GM10248 (cell line): Measurements from ENCODE around the gene GPBP1.

ENCODE experiments used
- CTCF ChIA-PET: fragments of 300-600 bp; sonication (Branson Sonifier 250); formaldehyde crosslinking; extraction: SDS; loops from one replicate; lab custom pipeline; 2021; ENCODE audit warnings: antibody characterized with exemption; lab: Yijun Ruan, JAX
- POLR2A ChIA-PET: fragments of 350-650 bp; sonication (Branson Sonifier 250); formaldehyde crosslinking; extraction: SDS; loops from one replicate; lab custom pipeline; 2020; ENCODE audit warnings: antibody characterized with exemption; lab: Yijun Ruan, JAX
- DNase-seq: peaks from one replicate; pipeline ENCODE4 v3.0.0; 2012; ENCODE audit errors: extremely low spot score
- TF ChIP-seq, protein P1 (sequence below): IDR thresholded peaks from 2 replicates; pipeline ENCODE4 v1.5.1; 2012; ENCODE audit warnings: mild to moderate bottlenecking, low read depth; ENCODE audit errors: extremely low read depth, missing control alignments, control extremely low read depth

Gene GPBP1

DNA sequence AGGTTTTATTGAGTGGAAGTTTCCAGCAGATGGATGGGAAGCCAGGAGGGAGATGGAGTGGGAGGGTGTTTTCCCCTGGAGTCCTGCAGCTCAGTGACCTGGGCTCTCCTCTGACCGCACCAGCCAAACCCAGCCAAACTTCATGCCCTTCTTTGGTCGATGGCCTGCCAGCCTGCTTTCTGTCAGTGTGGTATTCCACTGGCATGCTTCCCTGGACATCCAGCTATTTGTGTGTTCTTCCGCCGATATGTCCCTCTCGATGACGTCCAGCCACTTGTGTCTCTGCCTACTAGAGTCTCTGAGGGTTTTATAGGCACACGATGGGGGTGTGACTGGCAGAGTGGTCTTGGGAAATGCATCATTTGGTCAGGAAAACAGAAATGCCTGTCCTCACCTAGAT is 33.8 kb downstream of the GPBP1 start:
- ChIA-PET CTCF (interaction anchor here (1.4 kb wide), 1 partner anchor 8 kb away, joined by 7 read pairs; no protein-coding TSS in a partner anchor), POLR2A (no interaction called here)
- DNase-seq, result no peak
- TF ChIP-seq, protein P1, sequence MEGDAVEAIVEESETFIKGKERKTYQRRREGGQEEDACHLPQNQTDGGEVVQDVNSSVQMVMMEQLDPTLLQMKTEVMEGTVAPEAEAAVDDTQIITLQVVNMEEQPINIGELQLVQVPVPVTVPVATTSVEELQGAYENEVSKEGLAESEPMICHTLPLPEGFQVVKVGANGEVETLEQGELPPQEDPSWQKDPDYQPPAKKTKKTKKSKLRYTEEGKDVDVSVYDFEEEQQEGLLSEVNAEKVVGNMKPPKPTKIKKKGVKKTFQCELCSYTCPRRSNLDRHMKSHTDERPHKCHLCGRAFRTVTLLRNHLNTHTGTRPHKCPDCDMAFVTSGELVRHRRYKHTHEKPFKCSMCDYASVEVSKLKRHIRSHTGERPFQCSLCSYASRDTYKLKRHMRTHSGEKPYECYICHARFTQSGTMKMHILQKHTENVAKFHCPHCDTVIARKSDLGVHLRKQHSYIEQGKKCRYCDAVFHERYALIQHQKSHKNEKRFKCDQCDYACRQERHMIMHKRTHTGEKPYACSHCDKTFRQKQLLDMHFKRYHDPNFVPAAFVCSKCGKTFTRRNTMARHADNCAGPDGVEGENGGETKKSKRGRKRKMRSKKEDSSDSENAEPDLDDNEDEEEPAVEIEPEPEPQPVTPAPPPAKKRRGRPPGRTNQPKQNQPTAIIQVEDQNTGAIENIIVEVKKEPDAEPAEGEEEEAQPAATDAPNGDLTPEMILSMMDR, result no peak

DNA sequence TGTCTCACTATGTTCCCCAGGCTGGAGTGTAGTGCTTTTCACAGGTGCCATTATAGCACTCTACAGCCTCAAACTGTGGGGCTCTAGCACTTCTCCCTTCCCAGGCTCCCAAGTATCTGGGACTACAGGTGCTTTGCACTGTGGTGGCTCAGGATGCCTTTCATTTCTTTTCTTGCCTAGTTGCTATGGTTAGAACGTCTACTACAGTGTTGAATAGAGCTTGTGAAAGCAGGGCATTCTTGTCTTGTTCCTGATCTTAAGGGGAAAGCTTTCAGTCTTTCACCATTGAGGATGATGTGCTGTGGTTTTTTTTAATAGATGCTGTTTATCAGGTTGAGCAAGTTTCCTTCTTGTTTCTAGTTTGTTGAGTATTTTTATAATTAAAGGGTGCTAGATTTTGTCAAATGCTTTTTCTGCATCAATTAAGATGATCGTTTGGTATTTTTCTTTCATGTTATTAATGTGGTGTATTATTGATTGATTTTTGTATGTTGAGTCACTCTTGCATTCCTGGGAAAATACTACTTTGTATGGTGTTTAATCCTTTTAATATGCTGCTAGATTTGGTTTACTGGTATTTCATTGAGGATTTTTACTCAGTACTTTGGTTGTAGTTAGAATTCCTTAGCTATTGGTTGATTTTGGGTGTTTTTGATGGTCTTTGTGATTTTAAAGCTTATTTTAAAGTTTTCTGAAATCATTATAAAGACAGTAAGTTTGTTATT is 35.6 kb downstream of the GPBP1 start:
- CTCF ChIA-PET, result interaction anchor here (1.0 to 2.7 kb wide), 3 partner anchors 11 to 30 kb away, joined by 3 to 9 read pairs (median 3); no protein-coding TSS in a partner anchor
- TF ChIP-seq, protein P1, result no peak
- POLR2A ChIA-PET, result interaction anchor here (0.6 kb wide), 1 partner anchor 249 kb away, joined by 5 read pairs; no protein-coding TSS in a partner anchor
- DNase-seq, result no peak

DNA sequence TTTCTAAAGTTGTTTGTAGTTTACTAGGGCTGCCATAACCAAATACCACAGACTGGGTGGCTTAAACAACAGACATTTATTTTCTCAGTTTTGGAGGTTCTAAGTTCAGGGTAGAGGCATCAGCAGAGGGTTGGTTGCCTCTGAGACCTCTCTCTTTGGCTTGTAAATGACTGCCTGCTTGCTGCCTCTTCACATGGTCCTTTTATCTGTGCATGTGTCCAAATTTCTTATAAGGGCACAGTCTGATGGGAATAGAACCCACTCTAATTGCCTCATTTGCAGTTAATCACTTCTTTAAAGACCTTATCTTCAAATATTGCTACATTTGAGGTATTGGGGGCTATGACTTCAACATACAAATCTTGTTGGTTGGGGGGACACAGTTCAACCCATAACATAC is 36.8 kb downstream of the GPBP1 start:
- POLR2A ChIA-PET, result no interaction called here
- no peak for DNase-seq
- TF ChIP-seq, protein P1, result no peak
- CTCF ChIA-PET, result interaction anchor here (2.7 kb wide), 1 partner anchor 9 kb away, joined by 9 read pairs; no protein-coding TSS in a partner anchor

DNA sequence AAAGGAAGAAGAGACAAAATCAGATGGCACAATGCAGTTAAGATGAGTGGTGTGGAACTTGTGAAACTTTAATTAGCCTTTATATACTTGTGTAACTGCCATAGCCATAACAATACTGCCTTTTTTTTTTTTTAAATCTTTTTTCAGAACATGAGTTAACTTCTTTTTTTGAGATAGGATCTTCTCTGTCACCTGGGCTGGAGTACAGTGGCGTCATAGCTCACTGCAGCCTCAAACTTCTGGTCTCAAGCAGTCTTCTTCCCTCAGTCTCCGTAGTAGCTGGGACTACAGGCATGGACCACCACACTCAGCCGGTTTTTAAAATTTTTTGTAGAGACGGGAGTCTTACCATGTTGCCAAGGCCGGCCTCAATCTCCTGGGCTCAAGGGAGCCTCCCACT is 37.2 kb downstream of the GPBP1 start:
- TF ChIP-seq, protein P1, result no peak
- CTCF ChIA-PET, result no interaction called here
- POLR2A ChIA-PET, result no interaction called here
- DNase-seq, result no peak

DNA sequence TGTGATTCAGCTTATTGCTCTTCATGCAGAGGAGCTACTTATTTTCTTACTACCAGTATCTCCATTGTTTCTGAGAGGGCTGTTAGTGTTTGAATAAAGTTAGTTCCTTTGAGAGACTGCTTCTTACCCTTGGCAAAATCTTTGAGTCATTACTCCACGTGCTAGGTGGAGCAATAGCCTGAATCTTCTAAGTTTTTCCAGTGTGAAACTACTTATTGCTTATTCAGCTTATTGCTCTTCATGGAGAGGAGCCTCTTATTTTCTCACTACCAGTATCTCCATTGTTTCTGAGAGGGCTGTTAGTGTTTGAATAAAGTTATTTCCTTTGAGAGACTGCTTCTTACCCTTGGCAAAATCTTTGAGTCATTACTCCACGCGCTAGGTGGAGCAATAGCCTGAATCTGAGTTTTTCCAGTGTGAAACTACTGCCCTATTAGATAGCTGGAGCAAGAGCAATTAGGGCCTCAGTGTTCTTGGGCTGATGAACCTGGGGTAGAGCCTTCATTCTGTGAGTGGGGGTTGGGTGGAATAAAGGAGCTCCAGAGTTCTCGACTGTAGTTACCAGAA is 41.9 kb downstream of the GPBP1 start:
- POLR2A ChIA-PET, result no interaction called here
- CTCF ChIA-PET, result interaction anchor here (0.9 to 1.9 kb wide), 5 partner anchors 9 to 305 kb away, joined by 3 to 7 read pairs (median 3); no protein-coding TSS in a partner anchor
- DNase-seq, result no peak
- TF ChIP-seq, protein P1, result no peak

DNA sequence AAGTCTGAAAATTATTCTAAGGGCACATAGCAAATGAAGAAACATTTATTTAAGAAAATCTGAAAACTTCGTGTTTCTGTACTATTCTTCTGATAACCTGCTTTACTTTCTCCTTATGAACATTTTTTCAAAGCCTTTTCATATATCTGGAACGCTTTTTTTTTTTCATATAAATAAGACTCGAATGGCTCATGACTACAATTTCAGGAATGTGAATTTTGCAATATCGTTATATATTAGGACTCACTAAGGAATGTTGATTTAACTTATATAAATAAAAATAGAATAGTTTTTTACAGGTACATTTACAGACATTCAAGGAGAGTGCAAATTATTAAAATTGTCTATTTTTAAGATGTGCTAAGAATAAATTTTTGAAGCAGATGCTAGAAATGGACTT is 42.9 kb downstream of the GPBP1 start:
- CTCF ChIA-PET, result interaction anchor here (1.4 to 1.9 kb wide), 2 partner anchors 10 to 23 kb away, joined by 3 to 7 read pairs; no protein-coding TSS in a partner anchor
- TF ChIP-seq, protein P1, result no peak
- DNase-seq, result no peak
- POLR2A ChIA-PET, result no interaction called here
